Stimulated activated CD8-positive, alpha-beta memory T cell treated with anti-CD3 and anti-CD28 coated beads, Interleukin-12 subunit alpha, Interleukin-12 subunit beta, amount 100 ng/mL, for 4 hours (primary cell): ENCODE data around the gene LMF1.
"Not testable (repeated sequence)": the region's sequence is repeated elsewhere in the genome, so short reads cannot be mapped to it uniquely, and the experiment has no call there.

ENCODE experiments used
- DNase-seq: peaks from one replicate; pipeline ENCODE4 v3.0.0-alpha.2; 2020; ENCODE audit warnings: low read depth

Gene LMF1

GRCh38 chr16:869823-870641, 100.8 kb downstream of the LMF1 start:
- no peak for DNase-seq

- DNase-seq: no peak
Measured at GRCh38 chr16:868846-869822, 101.7 kb downstream of the LMF1 start.

- DNase-seq: no peak
Measured at GRCh38 chr16:868386-868755, 102.4 kb downstream of the LMF1 start.

- no peak for DNase-seq
Measured at GRCh38 chr16:867421-868385, 103.1 kb downstream of the LMF1 start.

- DNase-seq: no peak
Measured at GRCh38 chr16:866252-866896, 104.4 kb downstream of the LMF1 start.

GRCh38 chr16:865026-865425, 105.8 kb downstream of the LMF1 start:
- no peak for DNase-seq

GRCh38 chr16:861446-861845, 109.3 kb downstream of the LMF1 start:
- DNase-seq: no peak

- DNase-seq: no peak
Measured at GRCh38 chr16:860891-861290, 109.9 kb downstream of the LMF1 start.

- DNase-seq: not testable (repeated sequence)
Measured at GRCh38 chr16:858971-859370, 111.8 kb downstream of the LMF1 start.

GRCh38 chr16:858441-858840, 112.3 kb downstream of the LMF1 start:
- DNase-seq: not testable (repeated sequence)

- DNase-seq: no peak
Measured at GRCh38 chr16:856811-857210, 114.0 kb downstream of the LMF1 start.

GRCh38 chr16:856101-856500, 114.7 kb downstream of the LMF1 start:
- no peak for DNase-seq

GRCh38 chr16:855471-855870, 115.3 kb downstream of the LMF1 start:
- DNase-seq: no peak

- DNase-seq: no peak
Measured at GRCh38 chr16:854808-855410, 115.9 kb downstream of the LMF1 start.

- no peak for DNase-seq
Measured at GRCh38 chr16:853981-854807, 116.6 kb downstream of the LMF1 start.

- no peak for DNase-seq
Measured at GRCh38 chr16:853306-853705, 117.5 kb downstream of the LMF1 start.

- DNase-seq: no peak
Measured at GRCh38 chr16:852451-853185, 118.2 kb downstream of the LMF1 start.

GRCh38 chr16:851871-852270, 118.9 kb downstream of the LMF1 start:
- no peak for DNase-seq

- DNase-seq: no peak
Measured at GRCh38 chr16:851209-851810, 119.5 kb downstream of the LMF1 start.
